TTC549 (cell line): ENCODE data around the gene EEA1.

Source experiments
- FAIRE-seq: peaks from 2 replicates; lab custom pipeline; 2012; peaks lifted over from hg19 to GRCh38; lab: Jason Lieb, UNC

The EEA1 gene

GRCh38 chr12:92879698-92880322, 49.3 kb downstream of the EEA1 start:
- FAIRE-seq = no peak

DNA sequence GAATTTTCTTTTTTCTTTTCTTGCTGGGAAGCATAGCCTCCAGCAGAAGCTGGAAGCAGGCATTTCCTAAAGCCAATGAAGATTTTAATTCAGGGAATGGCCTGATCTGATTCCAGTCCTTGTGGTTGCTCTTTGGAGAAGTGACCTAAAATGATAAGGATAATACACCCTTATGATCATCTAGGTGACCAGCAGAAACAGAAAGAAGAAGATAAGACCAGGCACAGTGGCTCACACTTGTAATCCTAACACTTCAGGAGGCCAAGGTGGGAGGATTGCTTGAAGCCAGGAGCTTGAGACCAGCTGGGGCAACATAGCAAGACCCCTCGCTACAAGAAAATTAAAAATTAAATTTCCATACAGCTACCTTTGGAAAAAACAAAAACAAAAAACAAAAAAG, 51.2 kb downstream of the EEA1 start:
- FAIRE-seq = no peak

DNA sequence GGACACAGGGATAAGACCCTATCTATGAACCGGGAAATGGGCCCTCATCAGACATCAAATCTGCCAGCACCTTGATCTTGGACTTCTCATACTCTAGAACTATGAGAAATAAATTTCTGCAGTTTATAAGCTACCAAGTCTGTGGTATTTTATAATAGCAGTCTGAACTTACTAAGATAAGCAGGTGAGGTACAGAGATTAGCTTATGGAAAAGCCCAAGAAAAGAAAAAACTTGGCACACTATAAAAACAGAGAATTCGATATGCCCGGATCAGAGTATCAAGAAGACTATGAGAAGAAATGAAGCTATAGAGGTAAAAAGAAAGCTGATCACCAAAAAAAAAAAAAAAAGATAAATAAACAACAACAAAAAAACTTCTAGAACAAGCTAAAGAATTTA, 52.6 kb downstream of the EEA1 start:
- no peak for FAIRE-seq

DNA sequence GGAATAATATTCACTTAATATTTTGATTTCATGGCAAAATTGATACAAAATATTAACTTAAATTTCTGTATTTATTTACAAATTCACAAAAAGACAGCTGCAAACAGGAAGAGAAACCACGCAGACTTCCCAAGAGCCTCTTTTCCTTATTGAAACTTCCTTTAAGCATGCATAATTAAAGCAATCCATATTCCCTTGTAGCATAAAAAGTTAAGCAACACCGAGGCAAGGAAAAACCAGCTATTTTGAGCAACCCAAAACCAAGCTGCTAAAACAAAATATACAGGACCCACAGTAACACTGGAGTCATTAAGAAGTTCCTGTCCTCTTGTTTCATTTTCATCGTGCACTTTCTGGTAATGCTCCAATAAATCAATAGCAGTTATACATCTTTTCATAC, 58.0 kb downstream of the EEA1 start:
- FAIRE-seq = no peak

- FAIRE-seq = no peak
These were observed 62.7 kb downstream of the EEA1 start for GRCh38 chr12:92866418-92866817.

GRCh38 chr12:92863251-92863650, 65.8 kb downstream of the EEA1 start:
- no peak for FAIRE-seq

DNA sequence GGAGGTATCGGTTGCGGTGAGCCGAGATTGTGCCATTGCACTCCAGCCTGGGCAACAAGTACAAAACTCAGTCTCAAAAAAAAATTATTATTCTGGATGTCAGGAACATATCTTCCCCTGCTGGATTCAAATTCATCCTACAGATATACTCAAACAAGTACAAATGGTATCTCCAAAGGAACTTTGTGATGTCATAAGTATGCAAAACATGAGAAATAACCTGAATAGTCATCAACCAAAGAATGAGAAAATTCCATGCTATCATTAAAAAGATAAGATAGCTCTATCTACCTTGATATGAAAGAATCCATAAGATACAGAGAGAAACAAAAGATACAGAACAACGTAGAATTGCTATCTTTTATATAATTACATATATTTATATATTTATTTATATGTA, 67.7 kb downstream of the EEA1 start:
- FAIRE-seq = no peak

- no peak for FAIRE-seq
These were observed 68.6 kb downstream of the EEA1 start for GRCh38 chr12:92860521-92860920.

- no peak for FAIRE-seq
These were observed 69.3 kb downstream of the EEA1 start for GRCh38 chr12:92859650-92860386.

DNA sequence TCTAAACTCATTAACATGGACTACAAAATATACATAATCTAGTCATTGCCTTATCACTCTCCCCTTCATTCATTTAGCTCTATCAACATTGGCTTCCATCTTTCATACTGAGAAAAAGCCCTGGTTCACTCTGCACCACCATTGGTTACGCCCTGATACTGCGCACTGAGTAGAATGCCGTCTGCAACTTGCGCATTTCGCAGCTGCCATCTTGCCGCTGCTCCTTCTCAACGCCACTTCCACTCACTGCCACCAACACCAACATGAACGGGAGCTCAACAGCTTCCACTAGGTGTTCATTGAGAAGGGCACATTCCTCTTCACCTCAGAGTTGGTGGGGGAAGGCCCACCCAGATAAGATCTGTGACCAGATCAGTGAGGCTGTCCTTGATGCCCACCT, 71.3 kb downstream of the EEA1 start:
- no peak for FAIRE-seq

- no peak for FAIRE-seq
These were observed 74.8 kb downstream of the EEA1 start for GRCh38 chr12:92854344-92854743.

DNA sequence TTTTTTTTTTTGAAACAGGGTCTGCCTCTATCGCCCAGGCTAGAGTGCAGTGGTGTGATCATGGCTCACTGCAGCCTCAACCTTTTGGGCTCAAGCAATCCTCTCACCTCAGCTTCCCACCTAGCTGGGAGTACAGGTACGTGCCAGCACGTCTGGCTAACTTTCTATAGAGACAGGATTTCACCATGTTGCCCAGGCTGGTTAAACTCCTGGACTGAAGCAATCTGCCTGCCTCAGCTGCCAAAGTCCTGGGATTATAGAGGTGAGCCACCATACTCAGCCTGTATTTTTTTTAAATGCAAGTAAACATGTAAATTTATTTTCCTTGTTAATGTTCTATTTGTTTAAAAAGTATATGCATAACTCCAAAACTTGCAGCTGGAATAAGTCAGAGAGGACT, 80.4 kb downstream of the EEA1 start:
- no peak for FAIRE-seq

GRCh38 chr12:92847368-92847767, 81.7 kb downstream of the EEA1 start:
- FAIRE-seq = peak; percentile 62

DNA sequence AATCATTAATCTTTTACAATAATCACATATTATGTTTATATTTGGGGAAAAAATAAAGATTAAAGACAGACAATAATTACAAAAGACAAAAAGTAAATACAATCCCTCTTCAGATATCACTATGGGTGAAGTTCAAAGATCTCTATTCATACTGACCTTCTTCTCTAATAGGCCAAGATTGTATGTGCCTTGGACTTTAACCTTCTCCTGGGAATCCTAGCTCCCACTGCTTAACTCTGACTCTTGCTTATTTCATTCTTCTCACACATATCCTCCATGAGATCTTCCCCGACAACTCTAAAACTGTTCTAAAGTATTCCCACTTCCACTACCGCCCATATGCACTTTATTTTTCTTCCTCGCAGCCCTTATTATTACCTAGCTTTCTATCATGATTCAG, 83.8 kb downstream of the EEA1 start:
- FAIRE-seq = no peak

DNA sequence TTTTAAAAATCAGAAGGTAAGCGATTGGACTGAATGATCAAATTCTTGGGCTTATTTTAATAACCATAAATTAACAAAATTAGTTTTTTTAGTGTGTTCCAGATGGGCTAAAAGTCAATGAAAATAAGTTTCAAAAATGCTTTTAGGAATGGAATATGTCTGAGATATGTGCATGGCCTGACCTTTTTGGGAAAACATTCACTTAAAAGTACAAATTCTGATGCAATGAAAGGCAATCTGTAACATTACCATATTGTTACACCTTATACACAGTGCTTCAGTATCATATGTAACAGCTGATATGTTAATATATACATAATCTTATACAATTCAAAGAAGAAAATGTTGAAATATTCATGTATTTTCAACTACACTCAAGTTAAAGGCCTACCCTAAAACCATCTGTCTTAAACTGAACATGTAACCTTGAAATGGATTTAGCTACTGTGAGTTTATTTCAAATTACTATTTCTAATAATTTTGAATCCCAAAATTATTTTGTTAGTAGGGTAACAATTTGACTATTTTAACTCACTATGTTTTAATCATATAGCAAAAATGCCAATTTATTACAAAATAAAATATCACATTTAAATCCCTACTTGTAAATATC, 84.8 kb downstream of the EEA1 start:
- FAIRE-seq = no peak

DNA sequence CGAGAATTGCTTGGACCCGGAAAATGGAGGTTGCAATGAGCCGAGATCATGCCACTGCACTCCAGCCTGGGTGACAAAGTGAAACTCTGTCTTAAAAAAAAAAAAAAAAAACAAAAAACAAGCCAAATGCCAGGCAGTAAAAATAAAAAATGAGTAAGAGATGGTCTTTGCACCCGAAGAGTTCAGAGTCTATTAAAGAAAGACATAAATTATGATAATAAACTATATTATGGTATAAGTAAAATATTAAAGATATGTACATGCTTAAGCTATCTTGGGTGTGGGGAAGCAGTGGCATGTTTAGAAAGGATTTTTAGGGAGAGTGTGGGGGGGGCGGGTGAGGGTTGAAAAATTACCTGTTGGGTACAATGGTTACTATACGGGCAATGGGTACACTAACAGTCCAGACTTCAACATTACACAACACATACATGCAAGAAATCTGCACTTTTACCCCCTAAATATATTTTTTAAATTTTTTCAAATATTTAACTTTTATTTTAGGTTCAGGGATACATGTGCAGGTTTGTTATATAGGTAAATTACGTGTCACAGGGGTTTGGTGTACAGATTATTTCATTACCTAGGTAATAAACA, 99.3 kb downstream of the EEA1 start:
- FAIRE-seq = no peak

GRCh38 chr12:92828565-92828964, 100.5 kb downstream of the EEA1 start:
- no peak for FAIRE-seq

- peak; percentile 80 for FAIRE-seq
These were observed 101.2 kb downstream of the EEA1 start for GRCh38 chr12:92827836-92828431.

DNA sequence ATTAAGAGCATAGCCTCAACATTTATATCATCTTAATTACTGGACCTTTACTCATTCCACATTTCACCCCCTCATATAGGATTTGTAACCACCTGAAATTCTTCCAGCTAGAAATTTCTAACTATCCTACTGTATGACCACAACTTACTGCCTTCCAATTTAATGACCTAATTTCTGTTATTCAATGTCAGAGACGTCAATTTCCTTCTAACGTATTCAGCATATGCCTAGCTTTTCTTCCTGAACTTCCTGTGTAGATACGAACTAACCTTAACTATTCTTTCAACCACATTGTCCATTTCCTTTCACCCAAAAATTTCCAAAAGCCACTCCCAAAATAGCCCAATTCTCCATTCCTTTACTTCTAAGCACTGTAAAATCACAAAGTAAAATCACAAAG, 108.0 kb downstream of the EEA1 start:
- FAIRE-seq = no peak

DNA sequence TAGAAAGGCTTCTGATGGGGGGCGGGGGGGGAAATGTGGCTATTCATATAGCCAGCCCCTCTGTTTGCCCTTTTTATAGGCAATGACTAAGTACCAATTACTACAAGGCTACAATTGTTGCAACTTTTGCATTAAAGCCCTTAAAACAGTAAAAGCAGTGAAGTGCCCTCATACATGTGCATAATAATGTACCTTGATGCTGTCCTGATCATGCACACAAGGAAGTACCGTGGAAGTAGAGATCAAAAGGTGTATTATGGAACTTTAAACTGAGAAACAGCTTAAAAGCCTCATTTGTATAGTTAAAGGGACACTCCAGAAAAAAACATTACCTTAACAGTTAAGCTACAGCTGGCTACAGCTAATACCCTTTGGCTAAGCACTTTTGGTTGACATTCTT, 114.5 kb downstream of the EEA1 start:
- FAIRE-seq = no peak

- no peak for FAIRE-seq
These were observed 118.7 kb downstream of the EEA1 start for GRCh38 chr12:92810370-92810769.

DNA sequence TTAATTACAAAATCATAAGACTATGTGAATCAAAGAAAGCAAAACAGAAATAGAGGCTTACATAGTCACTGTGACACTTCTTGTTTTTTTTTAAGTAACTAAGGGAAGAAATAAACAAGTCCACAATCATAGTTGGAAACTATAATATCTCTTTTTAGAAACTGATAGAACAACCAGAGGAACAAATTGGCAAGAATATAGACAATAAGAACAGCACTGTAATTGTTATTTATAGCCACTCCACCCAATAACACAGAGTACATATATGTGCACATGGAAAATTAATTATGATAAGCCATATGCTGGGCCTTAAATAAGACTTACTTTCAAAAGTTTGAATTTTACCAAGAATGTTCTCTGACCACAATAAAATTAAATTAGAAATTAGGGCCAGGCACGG, 125.2 kb downstream of the EEA1 start:
- FAIRE-seq = no peak

- no peak for FAIRE-seq
These were observed 126.2 kb downstream of the EEA1 start for GRCh38 chr12:92802906-92803305.
